Left hindlimb (tissue), 1 donor: ENCODE data around the gene ZFAND3.

Experiments
- DNase-seq: peaks from one replicate; pipeline ENCODE4 v3.0.0-alpha.2; 2018

Gene ZFAND3

DNA sequence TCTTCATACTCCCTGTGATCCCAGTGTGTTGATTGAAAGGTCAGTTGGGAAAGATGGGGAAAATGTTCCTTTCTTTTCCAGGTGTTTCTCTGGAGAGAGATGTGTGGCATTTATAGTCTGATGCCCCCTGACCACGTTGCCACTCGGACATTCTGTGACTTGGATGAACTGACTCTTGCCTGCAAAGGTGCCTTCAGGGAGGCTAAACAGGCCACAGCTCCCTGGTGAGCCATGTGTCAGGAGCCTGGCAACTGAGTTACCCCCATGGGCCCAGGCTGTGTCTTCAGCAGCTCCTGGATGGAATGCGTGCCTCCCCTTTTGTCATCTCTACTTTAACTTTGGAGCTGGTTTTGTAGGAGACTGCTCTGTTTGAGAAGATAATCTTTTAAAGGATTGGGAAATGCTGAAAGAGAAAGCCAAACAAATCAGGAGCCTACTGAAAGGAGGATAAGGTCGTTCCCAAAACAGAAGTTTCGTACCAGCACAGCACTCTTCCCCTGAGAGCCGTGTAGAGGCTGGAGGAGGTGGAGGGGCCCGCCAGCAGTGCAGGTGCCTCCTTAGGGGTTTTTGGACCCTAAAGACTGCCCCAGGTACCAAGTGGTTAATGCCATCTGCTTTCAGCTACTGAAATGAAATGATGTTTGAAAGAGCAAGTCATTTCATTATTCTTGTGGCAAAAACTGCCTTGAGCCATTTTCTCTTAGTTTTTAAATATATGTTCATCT lies 322.8 kb downstream of the ZFAND3 start:
- DNase-seq: no peak

GRCh38 chr6:38143191-38144150 lies 323.9 kb downstream of the ZFAND3 start:
- DNase-seq: no peak

DNA sequence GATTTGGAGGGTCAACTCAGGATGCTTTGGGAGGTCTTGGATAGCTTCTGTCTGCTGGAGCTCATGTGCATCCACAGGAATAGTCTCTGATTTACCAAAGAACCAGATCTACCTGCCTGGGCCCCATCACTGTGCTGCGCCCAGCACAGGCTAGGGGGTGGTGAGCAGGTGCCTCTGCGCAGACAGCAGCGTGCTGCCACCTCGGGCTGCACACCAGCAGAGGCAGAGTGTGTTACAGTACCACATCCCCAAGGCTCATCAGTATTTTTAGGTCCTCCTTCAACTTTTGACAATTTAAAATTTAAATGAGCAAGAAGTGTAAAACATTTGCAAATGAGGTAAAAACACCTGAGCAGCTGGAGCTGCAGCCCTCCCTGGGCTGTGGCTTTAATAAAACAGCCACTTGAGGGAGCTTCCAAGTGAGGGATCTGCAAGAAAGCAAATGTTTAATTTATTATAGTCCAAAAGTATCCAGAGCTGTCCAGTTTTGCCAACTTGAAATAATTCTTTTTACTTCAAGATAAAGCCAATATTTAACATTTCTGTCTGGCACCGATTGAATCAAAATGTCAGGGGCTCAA lies 324.9 kb downstream of the ZFAND3 start:
- DNase-seq: no peak

- DNase-seq: no peak
Measured at GRCh38 chr6:38146021-38146733, 326.6 kb downstream of the ZFAND3 start.

DNA sequence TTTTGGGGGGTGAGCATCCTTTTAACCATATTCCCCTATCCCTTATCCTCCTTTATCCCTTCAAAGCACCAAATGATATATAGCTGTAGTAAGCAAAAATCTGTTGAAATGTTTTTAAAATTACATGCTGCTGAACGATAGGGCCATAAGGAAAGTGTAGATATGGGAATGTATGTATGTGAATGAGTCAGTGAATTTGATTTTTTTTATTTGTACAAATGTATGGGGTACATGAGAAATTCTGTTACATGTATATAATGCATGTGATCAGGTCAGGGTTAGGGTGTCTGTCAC lies 327.2 kb downstream of the ZFAND3 start:
- no peak for DNase-seq

- DNase-seq: no peak
Measured at GRCh38 chr6:38148606-38149005, 329.1 kb downstream of the ZFAND3 start.

GRCh38 chr6:38149531-38149930 lies 330.0 kb downstream of the ZFAND3 start:
- DNase-seq: no peak

DNA sequence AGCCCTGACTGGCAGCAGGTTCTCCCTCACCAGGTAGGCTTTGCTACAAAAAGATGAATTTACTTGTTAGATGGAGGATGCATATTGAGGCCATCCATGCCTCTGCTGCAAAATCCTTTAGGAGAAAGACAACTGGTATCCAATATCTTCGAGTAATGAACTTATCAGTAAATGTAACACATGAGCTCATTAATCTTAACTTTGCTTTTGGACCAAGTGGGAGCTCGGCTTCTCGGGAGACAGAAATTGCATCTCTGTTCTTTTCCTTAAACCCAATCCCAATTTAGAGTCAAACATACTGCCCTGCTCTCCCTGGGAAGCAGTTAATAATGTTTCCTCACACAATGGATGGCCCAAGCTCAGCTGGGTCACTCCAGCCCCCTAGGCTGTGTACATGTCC lies 330.5 kb downstream of the ZFAND3 start:
- no peak for DNase-seq

DNA sequence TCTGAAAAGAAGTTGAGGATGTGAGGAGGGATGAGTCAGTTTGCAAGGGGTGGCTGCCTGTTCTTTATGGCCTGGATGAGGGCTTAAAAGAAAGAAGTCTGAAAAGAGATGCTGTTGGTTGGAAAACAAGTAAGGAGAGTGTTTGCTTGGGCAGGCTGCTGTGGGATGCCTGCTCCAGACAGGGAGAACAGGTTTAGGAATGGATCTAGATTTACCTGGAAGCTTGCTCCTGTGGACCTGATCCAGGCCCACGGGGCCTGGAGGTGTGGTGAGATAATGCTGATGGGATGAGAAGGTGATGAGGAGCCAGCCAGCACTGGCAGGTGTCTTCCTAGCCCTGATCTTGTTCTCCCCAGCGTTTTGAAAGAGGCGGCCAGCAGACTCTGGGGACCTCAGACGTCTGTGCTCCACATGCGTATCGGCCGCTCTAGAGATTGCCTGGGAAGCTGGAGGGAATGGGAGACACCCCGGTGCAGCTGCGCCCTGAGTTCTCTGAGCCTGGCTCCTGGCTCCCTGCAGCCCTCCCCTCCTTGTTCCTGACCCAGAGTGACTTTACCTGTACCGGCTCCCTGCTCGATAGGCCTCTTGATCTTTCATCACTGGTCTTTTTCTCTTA lies 331.3 kb downstream of the ZFAND3 start:
- peak; percentile 13 for DNase-seq

DNA sequence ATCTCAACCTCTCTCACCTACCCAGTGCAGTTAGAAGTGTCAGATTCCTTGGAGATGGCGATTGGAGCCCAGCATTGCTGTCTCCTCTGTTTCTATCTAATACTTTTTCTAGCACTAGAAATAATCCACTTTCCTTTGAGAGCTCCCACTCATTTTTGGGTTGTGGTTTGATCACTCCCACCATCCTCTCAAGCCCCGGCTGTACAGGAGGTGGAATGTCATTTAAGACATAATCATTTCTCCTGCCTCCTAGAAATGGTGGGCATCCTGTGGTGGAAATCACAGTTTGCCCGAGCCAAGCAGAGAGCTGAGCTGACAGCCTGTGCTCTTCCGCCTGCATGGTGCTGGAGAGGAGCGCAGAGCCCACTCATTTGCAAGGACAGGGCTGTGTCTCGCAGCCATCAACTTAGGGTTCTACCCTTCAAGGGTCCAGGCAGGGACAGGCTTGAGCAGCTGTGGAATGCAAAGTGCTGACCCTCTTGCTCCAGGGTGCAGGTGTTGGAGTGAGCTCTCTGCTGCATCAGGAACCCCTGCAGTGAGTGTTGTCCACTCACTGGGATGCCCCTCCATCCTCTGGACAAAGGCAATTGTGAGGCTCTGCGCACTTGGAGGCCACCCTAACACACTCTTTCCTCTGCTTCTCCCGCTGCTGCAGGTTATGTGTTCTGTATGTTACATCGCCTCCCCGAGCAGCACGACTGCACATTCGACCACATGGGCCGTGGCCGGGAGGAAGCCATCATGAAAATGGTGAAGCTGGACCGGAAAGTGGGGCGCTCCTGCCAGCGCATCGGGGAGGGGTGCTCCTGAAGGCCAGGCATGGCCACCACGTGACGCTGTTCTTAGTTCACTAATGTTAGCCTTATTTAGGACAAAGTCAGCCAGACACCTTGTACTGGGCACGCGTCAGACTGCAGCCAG lies 332.3 kb downstream of the ZFAND3 start:
- DNase-seq: peak; percentile 16

DNA sequence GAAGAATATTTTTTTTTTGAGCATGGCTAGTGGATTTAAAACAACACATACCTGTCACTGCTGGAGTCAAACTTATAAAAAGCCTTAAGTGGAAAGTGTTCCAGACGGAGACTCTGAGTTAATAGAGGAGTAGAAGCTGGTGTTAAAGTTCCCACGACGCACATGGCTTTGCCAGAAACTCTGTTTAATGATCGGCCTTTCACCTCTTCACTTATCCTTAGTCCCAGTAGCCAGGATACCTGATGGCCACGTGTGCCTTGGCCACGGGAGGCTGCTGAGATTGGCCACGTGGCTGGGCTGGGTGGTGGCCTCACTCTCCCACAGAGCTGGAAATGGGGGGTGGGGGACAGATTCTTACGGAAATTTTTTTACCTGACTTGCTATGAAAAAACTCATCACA lies 333.1 kb downstream of the ZFAND3 start:
- DNase-seq: no peak

GRCh38 chr6:38153076-38153797 lies 333.7 kb downstream of the ZFAND3 start:
- no peak for DNase-seq

- no peak for DNase-seq
Measured at GRCh38 chr6:38153798-38154345, 334.3 kb downstream of the ZFAND3 start.

DNA sequence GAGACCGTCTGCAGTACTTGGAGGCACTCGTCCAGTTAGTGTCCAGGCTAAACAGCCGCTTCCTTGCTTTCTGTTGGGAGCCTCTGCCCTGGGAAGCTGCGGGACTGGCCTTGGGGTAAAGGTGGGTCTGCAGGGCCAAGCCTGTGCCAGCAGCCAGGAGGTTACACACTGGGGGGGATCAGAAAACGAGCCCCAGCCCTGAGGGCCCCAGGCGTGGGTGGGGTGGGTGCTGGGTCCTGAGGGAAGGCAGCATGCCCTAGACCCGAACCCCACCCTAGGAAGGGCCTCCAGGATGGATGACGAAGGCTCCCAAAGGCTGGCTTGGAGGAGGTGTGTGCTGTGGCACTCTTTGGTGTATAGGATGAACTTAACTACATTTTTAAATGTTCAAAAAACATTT lies 335.2 kb downstream of the ZFAND3 start:
- DNase-seq: no peak

DNA sequence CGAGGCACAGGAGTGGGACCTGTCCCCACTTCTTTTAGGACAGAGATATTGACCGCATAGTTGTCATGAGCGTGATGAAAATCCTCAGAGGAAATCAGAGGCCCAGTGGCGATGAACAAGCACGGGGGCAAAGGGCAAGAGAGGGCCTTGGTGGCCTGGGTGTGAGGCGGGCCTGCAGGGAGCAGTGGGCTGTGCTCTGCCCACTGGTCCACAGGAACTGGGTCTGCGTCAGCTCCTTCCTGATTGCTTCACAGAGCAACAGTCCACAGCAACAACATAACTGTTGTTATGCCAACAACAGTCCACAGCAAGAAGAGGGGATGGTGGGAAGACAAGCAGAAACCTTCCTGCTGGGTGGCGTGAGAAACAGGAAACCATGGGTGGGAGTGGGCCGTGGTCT lies 335.6 kb downstream of the ZFAND3 start:
- DNase-seq: no peak

DNA sequence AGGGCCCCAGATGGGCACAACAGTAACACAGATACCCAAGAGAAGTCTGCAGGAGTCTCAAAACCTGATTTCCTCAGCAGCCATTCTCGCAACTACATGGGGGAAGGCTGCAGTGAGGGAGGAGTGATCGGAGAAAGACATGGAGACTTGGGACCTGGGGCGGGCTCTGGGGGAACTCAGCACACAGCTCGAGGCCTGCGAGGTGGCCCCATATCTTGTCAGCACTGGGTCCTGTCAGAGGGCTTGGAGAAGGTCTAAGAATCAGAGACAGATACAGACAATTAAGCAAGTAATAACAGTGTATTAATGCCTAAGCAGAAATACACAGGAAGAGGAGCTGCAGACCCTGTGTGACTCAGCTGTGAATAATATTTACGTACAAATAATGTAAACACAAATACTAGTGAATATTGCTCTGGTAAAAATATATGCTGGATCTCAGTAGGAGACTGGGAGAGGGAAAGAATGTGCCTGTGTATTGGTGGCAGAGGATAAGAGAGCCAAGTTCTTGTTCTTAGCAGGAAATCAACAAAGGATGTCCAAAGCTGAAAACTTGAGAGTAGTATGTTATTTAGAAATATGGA lies 336.2 kb downstream of the ZFAND3 start:
- DNase-seq: no peak

DNA sequence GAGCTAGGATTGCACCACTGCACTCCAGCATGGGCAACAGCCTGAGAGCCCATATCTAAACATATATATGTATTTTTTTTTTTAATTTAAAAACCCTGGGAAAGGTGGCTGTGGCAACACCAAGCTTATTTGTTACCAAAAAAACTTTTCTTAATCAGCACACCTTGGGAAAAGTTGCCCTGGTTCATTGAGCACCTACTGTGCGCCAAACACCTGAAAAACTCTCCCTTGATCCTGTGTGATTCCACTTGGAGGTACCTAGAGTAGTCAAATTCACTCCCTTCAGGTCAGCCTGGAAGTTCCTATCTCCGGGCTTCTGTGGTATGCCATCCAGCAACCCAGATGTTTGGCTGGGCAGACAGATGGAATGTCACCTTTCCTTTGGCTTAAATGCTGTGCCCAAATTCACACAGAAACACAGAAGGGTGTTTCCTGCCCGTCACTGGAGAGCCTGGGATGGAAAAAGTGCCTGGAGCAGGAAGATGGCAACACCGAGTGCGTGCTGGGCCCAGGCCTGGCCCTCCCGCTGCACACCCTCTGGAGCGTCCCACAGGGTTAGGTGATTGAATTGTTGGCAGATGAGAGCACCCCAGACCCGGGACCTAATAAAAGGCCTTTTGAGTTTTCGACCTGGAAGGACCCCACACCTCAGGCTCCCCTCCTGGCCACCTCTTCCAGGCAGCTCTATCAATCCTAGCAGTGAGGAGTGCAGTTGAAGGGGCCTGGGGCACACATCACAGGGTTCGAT lies 337.5 kb downstream of the ZFAND3 start:
- DNase-seq: no peak

GRCh38 chr6:38157905-38158304 lies 338.4 kb downstream of the ZFAND3 start:
- no peak for DNase-seq

DNA sequence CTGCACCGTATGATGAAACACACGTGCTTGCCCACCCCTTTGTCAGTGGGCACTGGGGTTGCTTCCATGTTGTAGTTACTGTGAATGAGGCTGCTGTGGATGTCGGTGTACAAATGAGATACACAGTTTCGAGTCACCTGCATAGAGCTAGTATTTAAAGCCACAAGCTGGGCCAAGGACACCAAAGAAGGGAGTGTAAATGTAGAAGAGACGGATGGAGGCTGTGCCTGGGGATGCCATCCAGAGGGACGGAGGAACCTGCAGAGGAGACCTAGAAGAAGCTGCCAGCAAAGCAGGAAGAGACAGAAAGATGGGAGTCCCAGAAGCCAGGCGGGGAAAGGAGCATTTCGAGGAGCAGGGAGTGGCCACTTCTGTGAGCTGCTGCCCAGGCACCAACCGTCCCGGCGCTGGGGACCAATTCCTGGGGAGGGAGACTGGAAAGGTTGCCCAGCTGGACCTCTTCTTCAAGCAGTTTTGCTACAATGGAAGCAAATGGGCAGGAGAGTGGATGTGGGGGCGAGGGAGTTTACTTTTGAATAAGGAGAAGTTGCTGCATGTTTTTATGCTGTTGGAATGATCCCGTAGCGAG lies 339.3 kb downstream of the ZFAND3 start:
- DNase-seq: no peak
